Naive B cell (primary cell): ENCODE measurements around the gene AK9. TPM values are rescaled to one million over a fixed set of nuclear protein-coding genes. Genes with fewer than 3 reads are reported as not detected.
"Not testable (repeated sequence)": the region's sequence is repeated elsewhere in the genome, so short reads cannot be mapped to it uniquely, and the experiment has no call there.

ENCODE experiments used
- ATAC-seq, 2 donors: fragments of 150-1000 bp; cut with Tn5 transposase; 2 replicates each; pipeline ENCODE4 v1.10.0; 2021; ENCODE audit warnings: low read depth in 2 of 2, mild to moderate bottlenecking in 2 of 2, moderate library complexity in 2 of 2
- DNase-seq: peaks from one replicate; pipeline ENCODE4 v3.0.0; 2022
- H3K27ac Mint-ChIP-seq, 6 donors: one replicate each; pipeline ENCODE4 v1.8.0; 2020 to 2022; ENCODE audit warnings: mild to moderate bottlenecking in 6 of 6, mixed read lengths in 6 of 6, moderate library complexity in 5 of 6, inconsistent platforms in 2 of 6
- H3K27me3 Mint-ChIP-seq, 3 donors: one replicate each; pipeline ENCODE4 v1.8.0; 2021 to 2022; ENCODE audit warnings: mixed read lengths in 3 of 3, mild to moderate bottlenecking in 1 of 3
- H3K36me3 Mint-ChIP-seq, 2 donors: one replicate each; pipeline ENCODE4 v1.8.0; 2020 to 2022; ENCODE audit warnings: mixed read lengths in 2 of 2, inconsistent platforms in 1 of 2, mild to moderate bottlenecking in 1 of 2
- H3K4me1 Mint-ChIP-seq, 3 donors: one replicate each; pipeline ENCODE4 v1.8.0; 2020 to 2022; ENCODE audit warnings: mixed read lengths in 3 of 3, inconsistent platforms in 1 of 3, mild to moderate bottlenecking in 1 of 3, moderate library complexity in 1 of 3
- H3K4me3 Mint-ChIP-seq, 8 donors: one replicate each; pipeline ENCODE4 v1.8.0; 2020 to 2022; ENCODE audit warnings: mild to moderate bottlenecking in 8 of 8, mixed read lengths in 8 of 8, moderate library complexity in 8 of 8, inconsistent platforms in 2 of 8
- H3K9me3 Mint-ChIP-seq, 7 donors: one replicate each; pipeline ENCODE4 v1.8.0; 2020 to 2022; ENCODE audit warnings: mixed read lengths in 7 of 7, mild to moderate bottlenecking in 5 of 7, inconsistent platforms in 2 of 7, moderate library complexity in 1 of 7
- polyA plus RNA-seq, 6 donors: library from polyadenylated mRNA; unstranded; fragments of 300-500 nt; fragmentation: Illumina TruSeq; gene quantifications; one replicate each; pipeline ENCODE4 v1.2.3, GENCODE V29; 2021; ENCODE audit warnings: low read depth in 6 of 6

Gene AK9
- polyA plus RNA-seq: 10 to 100 TPM in 5 of 6 donors, 1 to 10 TPM in 1; 6.8 to 23.5 (median 15.9) TPM

DNA sequence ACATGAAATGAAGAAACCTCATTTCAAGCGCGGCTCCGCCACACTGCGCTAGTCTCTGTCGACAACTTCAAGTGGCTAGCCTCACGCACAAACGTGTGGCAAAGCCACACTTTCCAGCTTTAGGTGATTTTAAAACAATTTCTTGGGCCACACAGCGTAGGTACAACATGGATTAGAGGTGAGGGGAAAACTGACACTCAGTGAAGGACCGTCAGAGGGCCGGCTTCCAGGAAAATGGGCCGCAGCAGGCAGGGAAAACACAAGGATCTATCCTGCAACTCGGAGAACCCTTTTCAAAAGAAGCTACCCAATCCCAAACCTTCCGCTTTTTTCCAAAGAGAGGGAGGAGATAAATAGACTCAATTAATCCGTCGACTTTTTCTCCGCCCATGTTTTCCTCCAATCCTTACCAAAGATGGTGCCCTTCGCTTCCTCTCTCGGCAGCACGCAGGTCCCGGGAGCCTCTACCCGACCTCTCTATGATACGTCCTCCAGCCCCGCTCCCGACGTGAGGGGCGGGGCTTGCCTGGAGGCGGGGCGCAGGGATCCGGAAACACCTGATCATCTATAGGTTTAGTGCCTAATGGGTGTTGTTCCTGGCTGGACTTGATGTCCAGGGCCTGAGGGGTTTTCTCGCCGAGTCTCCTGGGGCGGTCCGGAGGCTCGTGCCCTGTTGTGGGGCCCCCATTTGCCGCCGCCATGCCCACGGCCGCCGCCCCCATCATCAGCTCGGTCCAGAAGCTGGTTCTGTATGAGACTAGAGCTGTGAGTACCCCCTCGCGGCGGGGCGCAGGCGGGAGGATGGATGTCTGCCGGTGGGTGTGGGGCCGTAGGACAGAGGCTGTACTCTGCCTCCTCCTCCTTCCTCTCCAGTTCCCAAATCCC lies at the start of gene AK9, which contains the start of gene FIG4:
TSS of gene AK9 (minus strand) at position 466 of the 885 bp plus-strand sequence. CDS start 15,457 bp downstream, outside the sequence.
TSS of gene FIG4 (plus strand) at position 560 of the 885 bp plus-strand sequence. CDS start at position 700, 140 bp downstream.
- H3K36me3 Mint-ChIP-seq: peaks cover 9 to 12% of the 10 kb centered on the region in 2 donors
- DNase-seq (peak; percentile 84), ATAC-seq (peak; percentile 87 to 89)
- peaks cover 25 to 51% (median 47%) of the 10 kb centered on the region in 3 donors for H3K4me1 Mint-ChIP-seq
- H3K27ac Mint-ChIP-seq: peak within 1 kb of the TSS; percentile 93 to 97 (median 96)
- no peaks in the 10 kb centered on the region for H3K9me3 Mint-ChIP-seq
- H3K27me3 Mint-ChIP-seq: no peaks in the 10 kb centered on the region
- peak within 1 kb of the TSS; percentile 90 to 99 (median 97) for H3K4me3 Mint-ChIP-seq

DNA sequence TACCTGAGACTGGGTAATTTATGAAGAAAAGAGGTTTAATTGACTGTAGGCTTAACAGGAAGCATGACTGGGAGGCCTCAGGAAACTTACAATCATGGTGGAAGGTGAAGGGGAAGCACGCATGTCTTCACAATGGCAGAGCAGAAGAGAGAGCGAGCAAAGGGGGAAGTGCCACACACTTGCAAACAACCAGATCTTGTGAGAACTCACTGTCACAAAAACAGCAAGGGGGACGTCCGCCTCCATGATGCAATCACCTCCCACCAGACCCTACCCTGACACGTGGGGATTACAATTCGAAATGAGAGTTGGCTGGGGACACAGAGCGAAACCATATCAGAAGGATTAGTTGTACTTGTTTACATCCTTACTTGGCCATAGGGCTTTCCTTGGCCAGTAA lies 49.8 kb upstream of the AK9 start:
- ATAC-seq (no peak), DNase-seq (no peak)
- Mint-ChIP-seq H3K36me3 (peaks cover 36 to 59% of the 10 kb centered on the region in 2 donors), H3K4me1 (peaks cover 7 to 14% (median 12%) of the 10 kb centered on the region in 3 donors), H3K27ac (peak overlapping the region in 3 of 6 donors; percentile 25 to 76 (median 68)), H3K9me3 (peaks cover 2 to 24% (median 7%) of the 10 kb centered on the region in 7 donors), H3K27me3 (no peaks in the 10 kb centered on the region), H3K4me3 (no peak overlapping the region)

DNA sequence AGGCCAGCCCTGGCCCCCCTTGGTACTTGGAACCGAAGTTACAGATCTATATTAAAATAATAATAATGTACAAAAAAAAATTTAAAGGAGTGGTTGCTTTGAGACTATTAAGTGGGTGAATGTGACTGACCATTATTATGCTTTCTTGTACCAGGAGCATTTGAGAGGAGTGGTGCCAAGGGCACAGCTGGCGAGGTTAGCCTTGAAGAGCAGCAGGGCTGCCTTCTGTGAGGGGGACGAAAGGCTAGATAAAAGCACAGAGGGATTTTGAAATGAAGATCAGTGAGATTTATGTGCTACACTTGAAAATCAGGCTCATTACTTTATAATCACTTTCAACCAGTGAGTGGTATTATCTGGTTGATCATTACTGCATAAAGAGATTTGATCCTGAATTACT lies 48.7 kb upstream of the AK9 start:
- Mint-ChIP-seq H3K9me3 (peaks cover under 1 to 24% (median 6%) of the 10 kb centered on the region in 7 donors), H3K27me3 (no peaks in the 10 kb centered on the region), H3K4me3 (no peak overlapping the region), H3K4me1 (peaks cover 7 to 14% (median 12%) of the 10 kb centered on the region in 3 donors), H3K27ac (peak overlapping the region in 5 of 6 donors; percentile 7 to 94 (median 44)), H3K36me3 (peaks cover 38 to 68% of the 10 kb centered on the region in 2 donors)
- ATAC-seq (no peak), DNase-seq (no peak)

GRCh38 chr6:109738667-109739066 lies 47.7 kb upstream of the AK9 start:
- peak overlapping the region in 1 of 8 donors; percentile 36 for H3K4me3 Mint-ChIP-seq
- DNase-seq (no peak), ATAC-seq (no peak)
- peaks cover 2 to 10% (median 10%) of the 10 kb centered on the region in 3 donors for H3K4me1 Mint-ChIP-seq
- H3K36me3 Mint-ChIP-seq: peaks cover 38 to 62% of the 10 kb centered on the region in 2 donors
- no peaks in the 10 kb centered on the region for H3K27me3 Mint-ChIP-seq
- H3K27ac Mint-ChIP-seq: peak overlapping the region in 3 of 6 donors; percentile 12 to 64 (median 49)
- peaks cover 0 to 24% (median 4%) of the 10 kb centered on the region in 7 donors for H3K9me3 Mint-ChIP-seq

DNA sequence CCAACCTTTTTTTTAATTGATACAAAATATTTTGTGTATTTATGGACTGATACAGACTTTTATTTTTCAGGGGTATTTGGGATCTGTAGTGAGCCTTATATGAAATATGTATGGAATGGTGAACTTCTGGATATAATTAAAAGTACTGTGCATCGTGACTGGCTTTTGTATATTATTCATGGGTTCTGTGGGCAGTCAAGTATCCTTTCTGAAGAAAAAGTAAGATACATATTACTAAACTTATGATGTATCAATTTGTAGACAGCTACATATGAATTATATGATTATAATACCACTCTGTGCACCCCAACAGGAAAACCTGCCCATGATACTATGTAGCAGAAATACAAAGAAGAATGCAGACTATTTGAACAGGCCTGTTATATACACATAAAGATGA lies 47.3 kb upstream of the AK9 start:
- H3K9me3 Mint-ChIP-seq: peaks cover 0 to 24% (median 4%) of the 10 kb centered on the region in 7 donors
- DNase-seq (no peak), ATAC-seq (no peak)
- no peaks in the 10 kb centered on the region for H3K27me3 Mint-ChIP-seq
- peak overlapping the region in 2 of 6 donors; percentile 5 to 33 for H3K27ac Mint-ChIP-seq
- H3K4me1 Mint-ChIP-seq: peaks cover 0 to 8% (median 7%) of the 10 kb centered on the region in 3 donors
- H3K36me3 Mint-ChIP-seq: peaks cover 38 to 61% of the 10 kb centered on the region in 2 donors
- H3K4me3 Mint-ChIP-seq: no peak overlapping the region

GRCh38 chr6:109736273-109737025 lies 45.4 kb upstream of the AK9 start:
- DNase-seq (no peak), ATAC-seq (no peak)
- peak overlapping the region in 3 of 6 donors; percentile 2 to 35 (median 21) for H3K27ac Mint-ChIP-seq
- no peak overlapping the region for H3K4me3 Mint-ChIP-seq
- H3K9me3 Mint-ChIP-seq: peaks cover 0 to 24% (median 4%) of the 10 kb centered on the region in 7 donors
- peaks cover 38 to 61% of the 10 kb centered on the region in 2 donors for H3K36me3 Mint-ChIP-seq
- H3K4me1 Mint-ChIP-seq: peaks cover 0 to 8% (median 4%) of the 10 kb centered on the region in 3 donors
- H3K27me3 Mint-ChIP-seq: no peaks in the 10 kb centered on the region

DNA sequence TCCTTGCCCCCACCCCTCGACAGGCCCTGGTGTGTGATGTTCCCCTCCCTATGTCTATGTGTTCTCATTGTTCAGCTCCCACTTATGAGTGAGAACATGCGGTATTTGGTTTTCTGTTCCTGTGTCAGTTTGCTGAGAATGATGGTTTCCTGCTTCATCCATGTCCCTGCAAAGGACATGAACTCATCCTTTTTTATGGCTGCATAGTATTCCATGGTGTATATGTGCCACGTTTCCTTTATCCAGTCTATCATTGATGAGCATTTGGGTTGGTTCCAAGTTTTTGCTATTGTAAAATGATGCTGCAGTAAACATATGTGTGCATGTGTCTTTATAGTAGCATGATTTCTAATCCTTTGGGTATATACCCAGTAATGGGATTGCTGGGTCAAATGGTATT lies 34.2 kb upstream of the AK9 start:
- H3K27ac Mint-ChIP-seq: peak overlapping the region in 1 of 6 donors; percentile 2
- not testable (repeated sequence) for DNase-seq, H3K27me3 Mint-ChIP-seq, H3K9me3 Mint-ChIP-seq, H3K4me3 Mint-ChIP-seq, ATAC-seq
- peaks cover 40% of the 10 kb centered on the region in 2 donors for H3K36me3 Mint-ChIP-seq
- peaks cover 5 to 17% (median 11%) of the 10 kb centered on the region in 3 donors for H3K4me1 Mint-ChIP-seq

DNA sequence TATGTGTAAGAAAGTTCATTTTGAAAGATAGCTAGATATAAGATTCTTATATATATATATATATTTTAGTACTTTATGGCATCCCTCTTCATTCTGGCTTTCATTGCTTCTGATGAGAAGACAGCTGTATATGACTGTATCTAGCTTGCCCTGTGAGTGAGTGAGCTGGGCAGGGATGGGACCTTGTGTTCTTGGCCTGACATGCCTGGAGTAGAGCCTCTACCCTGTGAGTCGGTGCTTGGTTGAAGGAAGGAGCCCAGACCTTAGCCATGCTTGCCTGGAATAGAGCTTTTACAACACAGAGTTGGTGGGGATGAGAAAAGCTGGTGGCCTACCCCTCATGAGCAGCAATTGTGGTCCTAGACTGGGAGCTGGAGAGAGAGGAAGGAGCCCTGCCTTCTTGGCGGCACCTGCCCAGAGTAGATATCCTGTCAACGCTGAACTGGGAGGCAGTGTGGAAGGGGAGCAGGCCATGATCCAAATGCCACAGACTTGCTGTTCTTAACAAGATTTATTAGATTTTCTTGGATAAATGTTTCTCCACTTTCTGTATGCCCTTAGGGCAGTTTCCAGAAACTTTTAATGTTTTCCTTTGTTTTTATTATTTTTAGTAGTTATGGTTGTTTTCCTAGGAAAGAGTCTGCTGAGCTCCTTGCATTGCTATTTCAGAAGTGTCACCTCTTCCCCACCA lies 31.7 kb upstream of the AK9 start:
- H3K4me1 Mint-ChIP-seq: peaks cover 13 to 21% (median 14%) of the 10 kb centered on the region in 3 donors
- no peak for ATAC-seq
- H3K27me3 Mint-ChIP-seq: no peaks in the 10 kb centered on the region
- peak overlapping the region in 3 of 6 donors; percentile 49 to 86 (median 58) for H3K27ac Mint-ChIP-seq
- H3K36me3 Mint-ChIP-seq: peaks cover 38 to 42% of the 10 kb centered on the region in 2 donors
- H3K9me3 Mint-ChIP-seq: peaks cover 0 to 9% (median 2%) of the 10 kb centered on the region in 7 donors
- no peak for DNase-seq
- no peak overlapping the region for H3K4me3 Mint-ChIP-seq

GRCh38 chr6:109722011-109722410 lies 31.0 kb upstream of the AK9 start:
- Mint-ChIP-seq H3K36me3 (peaks cover 38 to 41% of the 10 kb centered on the region in 2 donors), H3K27ac (no peak overlapping the region), H3K9me3 (peaks cover 0 to 9% (median 2%) of the 10 kb centered on the region in 7 donors), H3K4me3 (no peak overlapping the region), H3K4me1 (peaks cover 19 to 28% (median 20%) of the 10 kb centered on the region in 3 donors), H3K27me3 (no peaks in the 10 kb centered on the region)
- ATAC-seq (no peak), DNase-seq (no peak)

DNA sequence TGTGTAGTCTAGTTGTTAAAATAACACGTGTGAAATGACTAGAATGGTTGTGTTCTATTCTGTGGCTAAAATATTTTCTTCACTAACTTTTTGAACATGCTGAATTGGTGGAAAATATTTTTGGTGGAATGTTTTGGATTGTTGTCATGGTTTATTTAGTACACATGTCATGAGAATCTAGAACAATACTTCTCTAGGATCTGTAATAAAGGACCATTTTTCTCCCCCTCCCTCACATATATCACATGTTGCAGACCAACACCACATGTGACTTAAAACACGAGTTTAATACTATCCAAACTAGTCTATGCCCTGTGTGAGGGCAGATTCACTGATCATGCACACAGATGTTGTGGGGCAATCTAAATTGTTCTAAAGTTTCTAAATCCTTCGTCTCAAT lies 29.3 kb upstream of the AK9 start:
- Mint-ChIP-seq H3K36me3 (peaks cover 36 to 41% of the 10 kb centered on the region in 2 donors), H3K27me3 (no peaks in the 10 kb centered on the region), H3K27ac (peak overlapping the region in 1 of 6 donors; percentile 30), H3K9me3 (peaks cover 0 to 4% (median 2%) of the 10 kb centered on the region in 7 donors), H3K4me3 (no peak overlapping the region), H3K4me1 (peaks cover 19 to 23% (median 20%) of the 10 kb centered on the region in 3 donors)
- DNase-seq: no peak
- ATAC-seq: no peak

DNA sequence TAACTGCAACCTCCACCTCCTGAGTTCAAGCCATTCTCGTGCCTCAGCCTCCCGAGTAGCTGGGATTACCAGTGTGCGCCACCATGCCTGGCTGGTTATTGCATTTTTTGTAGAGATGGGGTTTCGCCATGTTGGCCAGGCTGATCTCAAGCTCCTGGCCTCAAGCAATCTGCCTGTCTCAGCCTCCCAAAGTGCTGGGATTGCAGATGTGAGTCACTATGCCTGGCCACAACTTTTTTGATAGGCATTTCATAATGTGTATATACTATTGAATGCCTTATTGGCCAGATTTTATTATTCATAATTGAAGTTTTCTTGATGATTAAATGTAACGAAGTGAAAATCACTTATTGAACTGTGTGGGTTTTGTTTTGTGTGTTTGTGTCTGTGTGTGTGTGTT lies 28.0 kb upstream of the AK9 start:
- no peak for ATAC-seq
- no peak for DNase-seq
- no peak overlapping the region for H3K4me3 Mint-ChIP-seq
- no peaks in the 10 kb centered on the region for H3K27me3 Mint-ChIP-seq
- peak overlapping the region in 3 of 6 donors; percentile 13 to 88 (median 34) for H3K27ac Mint-ChIP-seq
- no peaks in the 10 kb centered on the region for H3K9me3 Mint-ChIP-seq
- H3K36me3 Mint-ChIP-seq: peaks cover 26 to 34% of the 10 kb centered on the region in 2 donors
- H3K4me1 Mint-ChIP-seq: peaks cover 19 to 28% (median 24%) of the 10 kb centered on the region in 3 donors

- Mint-ChIP-seq H3K36me3 (peaks cover 19 to 24% of the 10 kb centered on the region in 2 donors), H3K4me1 (peaks cover 23 to 36% (median 30%) of the 10 kb centered on the region in 3 donors), H3K27ac (peak overlapping the region in 2 of 6 donors; percentile 31 to 49), H3K9me3 (no peaks in the 10 kb centered on the region), H3K27me3 (no peaks in the 10 kb centered on the region), H3K4me3 (peak overlapping the region in 2 of 8 donors; percentile 7 to 18)
- DNase-seq: no peak
- ATAC-seq: no peak
These were observed 27.0 kb upstream of the AK9 start for GRCh38 chr6:109717971-109718370.
